ENCODE data around the gene SIM1.

GRCh38 chr6:100456908-100457235 lies 7.8 kb downstream of the SIM1 start:
- no peak for TF ChIP-seq POLR2A (IDR thresholded peaks at IDR 0.05; ENCODE audit: low read length)
- no peak for TF ChIP-seq GATA1 (IDR thresholded peaks at IDR 0.05; ENCODE audit: low read depth, low read length)

All from erythroblast (primary cell).